Loucy (cell line): ENCODE results near the gene TMEM164.

ENCODE experiments used
- CTCF ChIP-seq: fragments of 200-600 bp; sonication (generic); conservative IDR thresholded peaks from 2 replicates; pipeline ENCODE4 v1.5.1; 2014; ENCODE audit warnings: mild to moderate bottlenecking, antibody characterized with exemption, low read length
- EZH2phosphoT487 ChIP-seq: fragments of 200-600 bp; IDR thresholded peaks from 2 replicates; pipeline ENCODE4 v1.6.1; 2018; ENCODE audit warnings: antibody characterized with exemption, mild to moderate bottlenecking, moderate library complexity, borderline replicate concordance

- TF ChIP-seq EZH2phosphoT487 (no peak), CTCF (no peak)
Measured at GRCh38 chrX:110171442-110171841, 168.5 kb downstream of the TMEM164 start.
